MCF 10A (cell line): Measurements from ENCODE around the gene SLC9B2. TPM values are rescaled to one million over a fixed set of nuclear protein-coding genes. Genes with fewer than 3 reads are reported as not detected.

Source experiments
- BruUV-seq: library from RNA; stranded (reverse); fragments of 400-500 nt; replicated peaks from 2 replicates; lab custom pipeline; 2021; lab: Mats Ljungman, UMichigan
- CTCF ChIA-PET: fragments of 300-600 bp; sonication (Branson Sonifier 250); formaldehyde crosslinking; extraction: SDS; loops from one replicate; lab custom pipeline; 2021; ENCODE audit warnings: antibody characterized with exemption, inconsistent platforms; lab: Yijun Ruan, JAX
- POLR2A ChIA-PET: fragments of 300-600, 350-650 bp; sonication (Branson Sonifier 250); formaldehyde crosslinking; extraction: SDS; loops from one replicate; lab custom pipeline; 2020; ENCODE audit warnings: antibody characterized with exemption, inconsistent platforms; lab: Yijun Ruan, JAX
- DNase-seq: peaks from one replicate; pipeline ENCODE4 v3.0.0-alpha.2; 2018; ENCODE audit not compliant: unreplicated experiment
- H3K27ac Mint-ChIP-seq: one replicate; pipeline ENCODE4 v1.8.0; 2022; ENCODE audit warnings: mild to moderate bottlenecking, low read depth, mixed read lengths; ENCODE audit not compliant: unreplicated experiment
- H3K27me3 Mint-ChIP-seq: one replicate; pipeline ENCODE4 v1.8.0; 2022; ENCODE audit warnings: mixed read lengths; ENCODE audit not compliant: insufficient read depth, unreplicated experiment
- H3K36me3 Mint-ChIP-seq: one replicate; pipeline ENCODE4 v1.8.0; 2022; ENCODE audit warnings: mild to moderate bottlenecking, moderate library complexity, mixed read lengths; ENCODE audit not compliant: insufficient read depth, unreplicated experiment
- H3K4me1 Mint-ChIP-seq: one replicate; pipeline ENCODE4 v1.8.0; 2022; ENCODE audit warnings: mixed read lengths; ENCODE audit not compliant: insufficient read depth, unreplicated experiment
- H3K4me3 Mint-ChIP-seq: one replicate; pipeline ENCODE4 v1.8.0; 2022; ENCODE audit warnings: mild to moderate bottlenecking, moderate library complexity, mixed read lengths; ENCODE audit not compliant: unreplicated experiment
- H3K9me3 Mint-ChIP-seq: one replicate; pipeline ENCODE4 v1.8.0; 2022; ENCODE audit warnings: mixed read lengths; ENCODE audit not compliant: unreplicated experiment
- intact Hi-C: fragments of 100-400 bp; cut with micrococcal nuclease; formaldehyde crosslinking; loops from 2 replicates; pipeline ENCODE4 v1.14.1; 2022
- total RNA-seq: library from RNA; stranded (reverse); gene quantifications from 2 replicates; pipeline ENCODE4 v1.2.3, GENCODE V29; 2022
- TF ChIP-seq, protein P1 (sequence below): fragments of 200-600 bp; IDR thresholded peaks from one replicate; pipeline ENCODE4 v1.8.0; 2022; ENCODE audit warnings: antibody characterized with exemption, mild to moderate bottlenecking; ENCODE audit not compliant: unreplicated experiment

SLC9B2 gene
- total RNA-seq, 1 experiment from 2014 or later = 28.7 TPM

GRCh38 chr4:103092245-103092644 lies 15.7 kb upstream of the SLC9B2 start:
- Mint-ChIP-seq H3K4me3 (no peak overlapping the region), H3K27ac (no peak overlapping the region), H3K9me3 (no peaks in the 10 kb centered on the region), H3K27me3 (no peaks in the 10 kb centered on the region), H3K36me3 (peaks cover 41% of the 10 kb centered on the region), H3K4me1 (peaks cover 16% of the 10 kb centered on the region)
- POLR2A ChIA-PET = interaction anchor here (1.2 to 3.9 kb wide), 4 partner anchors 15 to 264 kb away, joined by 3 to 18 read pairs (median 9); partner anchors contain the start of genes SLC9B1, SLC9B2 and UBE2D3
- TF ChIP-seq, protein P1, sequence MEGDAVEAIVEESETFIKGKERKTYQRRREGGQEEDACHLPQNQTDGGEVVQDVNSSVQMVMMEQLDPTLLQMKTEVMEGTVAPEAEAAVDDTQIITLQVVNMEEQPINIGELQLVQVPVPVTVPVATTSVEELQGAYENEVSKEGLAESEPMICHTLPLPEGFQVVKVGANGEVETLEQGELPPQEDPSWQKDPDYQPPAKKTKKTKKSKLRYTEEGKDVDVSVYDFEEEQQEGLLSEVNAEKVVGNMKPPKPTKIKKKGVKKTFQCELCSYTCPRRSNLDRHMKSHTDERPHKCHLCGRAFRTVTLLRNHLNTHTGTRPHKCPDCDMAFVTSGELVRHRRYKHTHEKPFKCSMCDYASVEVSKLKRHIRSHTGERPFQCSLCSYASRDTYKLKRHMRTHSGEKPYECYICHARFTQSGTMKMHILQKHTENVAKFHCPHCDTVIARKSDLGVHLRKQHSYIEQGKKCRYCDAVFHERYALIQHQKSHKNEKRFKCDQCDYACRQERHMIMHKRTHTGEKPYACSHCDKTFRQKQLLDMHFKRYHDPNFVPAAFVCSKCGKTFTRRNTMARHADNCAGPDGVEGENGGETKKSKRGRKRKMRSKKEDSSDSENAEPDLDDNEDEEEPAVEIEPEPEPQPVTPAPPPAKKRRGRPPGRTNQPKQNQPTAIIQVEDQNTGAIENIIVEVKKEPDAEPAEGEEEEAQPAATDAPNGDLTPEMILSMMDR = no peak
- BruUV-seq = no TSS peak
- CTCF ChIA-PET = interaction anchor here (0.6 to 7.4 kb wide), 36 partner anchors 8 to 1300 kb away, joined by 3 to 104 read pairs (median 4); partner anchors contain the start of genes BDH2 and SLC9B2
- no peak for DNase-seq
- intact Hi-C loops = loop anchor here (5.0 kb wide), 2 partner anchors 265 to 660 kb away; partner anchors contain the start of gene UBE2D3

DNA sequence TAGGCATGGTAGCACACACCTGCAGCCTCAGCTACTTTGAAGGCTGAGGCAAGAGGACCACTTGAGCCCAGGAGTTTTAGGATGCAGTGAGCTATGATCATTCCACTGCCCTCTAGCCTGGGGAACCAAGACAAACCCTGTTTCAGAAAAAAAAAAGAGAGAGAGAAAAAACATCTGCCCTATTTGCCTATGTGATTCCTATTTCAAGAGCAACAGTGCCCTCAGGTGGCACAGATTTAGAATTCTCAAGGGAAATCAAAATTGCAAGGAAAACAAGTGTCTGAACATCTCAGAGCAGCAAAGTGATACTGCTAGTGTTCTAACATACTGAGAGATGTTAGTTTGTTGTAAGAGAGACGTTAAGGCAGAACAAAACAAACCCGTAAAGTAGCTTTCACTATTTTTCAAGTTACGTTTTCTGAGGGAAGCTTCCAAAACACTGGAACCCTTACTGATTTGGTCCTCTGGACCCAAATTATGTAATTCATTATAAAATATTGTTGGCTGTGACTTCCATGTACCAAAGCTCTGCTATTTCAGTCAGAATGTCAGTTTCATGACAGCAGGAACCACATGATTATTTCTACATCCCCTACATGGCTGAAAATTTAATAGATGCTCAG lies 15.2 kb upstream of the SLC9B2 start:
- TF ChIP-seq, protein P1 = peak; percentile 60
- Mint-ChIP-seq H3K36me3 (peaks cover 39% of the 10 kb centered on the region), H3K4me1 (peaks cover 14% of the 10 kb centered on the region), H3K9me3 (no peaks in the 10 kb centered on the region), H3K27ac (no peak overlapping the region), H3K4me3 (no peak overlapping the region), H3K27me3 (no peaks in the 10 kb centered on the region)
- peak; percentile 67 for DNase-seq
- ChIA-PET CTCF (interaction anchor here (0.6 to 7.4 kb wide), 55 partner anchors 9 to 1300 kb away, joined by 3 to 104 read pairs (median 4); partner anchors contain the start of genes BDH2, SLC9B1 and SLC9B2), POLR2A (interaction anchor here (0.6 to 3.9 kb wide), 6 partner anchors 15 to 471 kb away, joined by 3 to 18 read pairs (median 8); partner anchors contain the start of genes SLC9B1, SLC9B2 and UBE2D3)
- no TSS peak for BruUV-seq
- intact Hi-C loops = loop anchor here (1.0 to 5.0 kb wide), 6 partner anchors 45 to 659 kb away; partner anchors contain the start of gene UBE2D3

DNA sequence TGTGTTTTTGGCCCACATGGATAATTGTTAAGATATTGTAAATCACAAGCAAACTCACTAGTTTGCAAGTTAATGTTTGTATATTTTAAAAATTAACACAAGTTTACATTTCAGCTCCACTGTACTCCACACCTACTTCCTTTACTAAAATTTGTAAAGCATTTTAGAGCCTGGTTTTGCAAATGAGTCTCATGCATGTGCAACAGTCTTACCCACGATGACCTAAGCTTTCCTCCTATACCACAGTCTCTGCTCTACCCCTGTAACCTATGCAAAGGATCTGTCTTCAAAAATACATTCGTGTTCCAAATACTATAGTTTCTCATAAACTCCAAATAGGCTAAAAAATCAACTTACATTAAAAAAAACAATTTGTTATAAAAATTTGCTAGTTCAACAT lies 12.9 kb upstream of the SLC9B2 start:
- H3K27me3 Mint-ChIP-seq = no peaks in the 10 kb centered on the region

DNA sequence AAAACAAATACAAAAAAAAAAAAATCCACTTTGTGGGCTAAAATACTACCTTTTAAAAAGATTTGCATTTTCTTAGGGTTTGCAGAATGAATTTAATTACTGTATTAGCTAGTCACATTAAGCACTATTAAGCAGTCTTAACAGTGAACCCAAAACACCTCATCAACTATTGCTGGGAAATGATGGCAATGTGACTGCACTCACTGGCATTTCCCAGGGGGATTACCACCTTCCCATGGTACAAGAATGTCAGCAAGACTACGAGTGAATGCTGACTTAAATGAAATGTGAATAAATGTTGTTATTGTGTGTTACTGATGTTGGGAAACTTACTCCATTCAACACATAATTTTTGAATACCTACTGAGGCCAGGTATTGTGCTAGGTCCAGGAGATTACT lies 10.0 kb upstream of the SLC9B2 start:
- no peak overlapping the region for H3K27ac Mint-ChIP-seq
- no peaks in the 10 kb centered on the region for H3K27me3 Mint-ChIP-seq
- no peak for DNase-seq
- CTCF ChIA-PET = interaction anchor here (0.6 to 7.4 kb wide), 5 partner anchors 8 to 466 kb away, joined by 3 to 104 read pairs (median 5); partner anchors contain the start of genes BDH2 and SLC9B2
- peaks cover 38% of the 10 kb centered on the region for H3K36me3 Mint-ChIP-seq
- BruUV-seq = no TSS peak
- H3K9me3 Mint-ChIP-seq = no peaks in the 10 kb centered on the region
- H3K4me1 Mint-ChIP-seq = peaks cover 3% of the 10 kb centered on the region
- intact Hi-C loops = no loop called here
- TF ChIP-seq, protein P1 = no peak
- no peak overlapping the region for H3K4me3 Mint-ChIP-seq
- POLR2A ChIA-PET = no interaction called here

More for the DNA sequence above, 12.9 kb upstream of the SLC9B2 start:
- Mint-ChIP-seq H3K36me3 (peaks cover 38% of the 10 kb centered on the region), H3K27ac (no peak overlapping the region), H3K4me1 (peaks cover 11% of the 10 kb centered on the region), H3K9me3 (no peaks in the 10 kb centered on the region), H3K4me3 (no peak overlapping the region)
- DNase-seq = no peak
- intact Hi-C loops = no loop called here
- no TSS peak for BruUV-seq
- ChIA-PET POLR2A (no interaction called here), CTCF (interaction anchor here (0.9 to 7.4 kb wide), 5 partner anchors 10 to 469 kb away, joined by 3 to 104 read pairs (median 57); partner anchors contain the start of genes BDH2 and SLC9B2)
- TF ChIP-seq, protein P1 = no peak
